ENCODE measurements around the gene IL34. TPM values are rescaled to one million over a fixed set of nuclear protein-coding genes. Genes with fewer than 3 reads are reported as not detected.
A peak's percentile ranks its signal among the peaks of the same experiment; 100 is the strongest.

IL34 gene
- total and polyA plus RNA-seq, 2 of the 13 experiments (the other 11 are each of a cell fraction or from before 2014, with no cell fraction given) = 1.2 to 1.3 TPM

GRCh38 chr16:70635336-70636016, 10.9 kb upstream of the IL34 start:
- no TSS peak for BruUV-seq (replicated peaks)
- no peaks in the 10 kb centered on the region for H3K79me2 ChIP-seq (ENCODE audit: insufficient read depth, low read length)
- no peaks in the 10 kb centered on the region for H3K27me3 ChIP-seq (ENCODE audit: control insufficient read depth in 1 of 2, insufficient read depth in 2 of 2, low read length in 2 of 2)
- H3K4me2 ChIP-seq (ENCODE audit: low read depth, low read length) = no peak overlapping the region
- ChIA-PET POLR2A (no interaction called here), CTCF (ENCODE audit: low intra/inter-chr PET ratio, low total read pairs) (no interaction called here)
- no peaks in the 10 kb centered on the region for H3K36me3 ChIP-seq (replicated peaks in 1 of 2; ENCODE audit: control insufficient read depth in 1 of 2, insufficient read depth in 2 of 2, low read length in 2 of 2)
- DNase-seq (ENCODE audit: low spot score) (no peak), FAIRE-seq (no peak), ATAC-seq (no peak)
- 0 out of 2 replicates have a peak, but pooled peaks cover 6% of the 10 kb centered on the region for H3K9me3 ChIP-seq (ENCODE audit: low read length)
- no peak overlapping the region for H3K4me3 ChIP-seq (replicated peaks in 1 of 3; ENCODE audit: insufficient read depth in 1 of 3, low read depth in 2 of 3, low read length in 3 of 3)
- H3K4me1 ChIP-seq (ENCODE audit: insufficient read depth, low read length) = peaks cover 28% of the 10 kb centered on the region
- no peak overlapping the region for H2AFZ ChIP-seq (ENCODE audit: low read length)
- TF ChIP-seq NR2F1 (CRISPR knock-in tag; IDR thresholded peaks at IDR 0.05) (peak in 1 of 2 experiments; percentile 67; a peak in 2 of 4 replicates), NR2C2 (CRISPR knock-in tag; IDR thresholded peaks at IDR 0.05; ENCODE audit: borderline replicate concordance) (peak; percentile 71), SOX13 (IDR thresholded peaks at IDR 0.05) (no peak), SOX13 (CRISPR knock-in tag; conservative IDR thresholded peaks at IDR 0.05 in 1 of 2, IDR thresholded peaks at IDR 0.05 in 1 of 2) (0 out of 4 replicates have a peak, but pooled peaks of 1 of the 2 experiments have one; percentile 23), PITX1 (CRISPR knock-in tag; IDR thresholded peaks at IDR 0.05) (no peak), ZNF232 (CRISPR knock-in tag; IDR thresholded peaks at IDR 0.05; ENCODE audit: borderline replicate concordance) (no peak), NR2F6 (IDR thresholded peaks at IDR 0.05) (peak; percentile 62), NR2F6 (CRISPR knock-in tag; IDR thresholded peaks at IDR 0.05) (peak; percentile 21; the same call in 1 of the 2 replicates), ZNF629 (CRISPR knock-in tag; conservative IDR thresholded peaks at IDR 0.05) (peak; percentile 75)
- no peaks in the 10 kb centered on the region for H4K20me1 ChIP-seq (ENCODE audit: insufficient read depth, low read length)
- intact Hi-C loops (cut with micrococcal nuclease; ENCODE audit: unreplicated experiment) = no loop called here
- H3K27ac ChIP-seq (ENCODE audit: extremely low read length, insufficient read depth, low read length) = no peak overlapping the region
- H3K9ac ChIP-seq (ENCODE audit: insufficient read depth, low read depth, low read length) = no peak overlapping the region
- in situ Hi-C loops (cut with HindIII; ENCODE audit: extremely low pct_ligation_motif_present, low pct_unique_long_range_greater_than_20kb) = no loop called here
- WGBS (ENCODE audit: low lambda C conversion rate) = 19% methylated on average over 5 of the region's 5 CpGs
